ENCODE measurements around the gene RBM5. TPM values are rescaled to one million over a fixed set of nuclear protein-coding genes. Genes with fewer than 3 reads are reported as not detected.

Gene RBM5
- total RNA-seq, 1 experiment from 2014 or later: 128 TPM

GRCh38 chr3:50156549-50157493 lies 68.1 kb downstream of the RBM5 start:
- ChIA-PET CTCF (interaction anchor here (0.7 to 0.9 kb wide), 2 partner anchors 9 to 258 kb away, joined by 3 to 6 read pairs; no protein-coding TSS in a partner anchor), POLR2A (ENCODE audit: unreplicated experiment) (interaction anchor here (0.7 kb wide), 2 partner anchors 9 to 518 kb away, joined by 3 to 5 read pairs; no protein-coding TSS in a partner anchor)
- H3K27ac ChIP-seq (ENCODE audit: low read length): no peak overlapping the region
- TSS peak; percentile 94 for BruUV-seq (replicated peaks)
- intact Hi-C loops (cut with micrococcal nuclease): loop anchor here (5.0 kb wide), 1 partner anchor 70 kb away; no protein-coding TSS in a partner anchor
- H3K9ac ChIP-seq (ENCODE audit: low read length): peak overlapping the region; percentile 82
- no peaks in the 10 kb centered on the region for H3K9me3 ChIP-seq (ENCODE audit: low read length)
- peak overlapping the region; percentile 98 for H3K4me2 ChIP-seq (ENCODE audit: low read length)
- H3K36me3 ChIP-seq (ENCODE audit: low read depth, low read length): no peaks in the 10 kb centered on the region
- H3K4me1 ChIP-seq (ENCODE audit: insufficient read depth, low read length): peaks cover 52% of the 10 kb centered on the region
- H3K4me3 ChIP-seq (ENCODE audit: low read length): peak overlapping the region; percentile 81
- ATAC-seq (peak; percentile 7; the same call in 1 of the 2 replicates), DNase-seq (no peak)
- H4K20me1 ChIP-seq (ENCODE audit: low read length): 0 out of 2 replicates have a peak, but pooled peaks cover 10% of the 10 kb centered on the region
- no peaks in the 10 kb centered on the region for H3F3A ChIP-seq (ENCODE audit: low read length, unreplicated experiment)
- H2AFZ ChIP-seq (ENCODE audit: low read length): peak overlapping the region; percentile 24
- TF ChIP-seq EZH2 (IDR thresholded peaks at IDR 0.05; ENCODE audit: low read length, unreplicated experiment) (no peak), EZH2phosphoT487 (IDR thresholded peaks at IDR 0.05; ENCODE audit: borderline replicate concordance, low read length) (no peak), CTCF (conservative IDR thresholded peaks at IDR 0.05; ENCODE audit: low read depth, low read length) (no peak)
- peaks cover 34% of the 10 kb centered on the region for H3K79me2 ChIP-seq (ENCODE audit: low read length)
- no peaks in the 10 kb centered on the region for H3K27me3 ChIP-seq (ENCODE audit: low read length)
- H3K9me2 ChIP-seq (replicated peaks; ENCODE audit: low read length): no peaks in the 10 kb centered on the region

GRCh38 chr3:50157827-50158529 lies 69.3 kb downstream of the RBM5 start:
- Histone ChIP-seq H3K4me3 (ENCODE audit: low read length) (peak overlapping the region; percentile 81), H3K9me3 (ENCODE audit: low read length) (no peaks in the 10 kb centered on the region), H3K9me2 (replicated peaks; ENCODE audit: low read length) (no peaks in the 10 kb centered on the region), H4K20me1 (ENCODE audit: low read length) (0 out of 2 replicates have a peak, but pooled peaks cover 10% of the 10 kb centered on the region), H3K27ac (ENCODE audit: low read length) (no peak overlapping the region), H3K27me3 (ENCODE audit: low read length) (no peaks in the 10 kb centered on the region), H3K36me3 (ENCODE audit: low read depth, low read length) (no peaks in the 10 kb centered on the region), H3K79me2 (ENCODE audit: low read length) (peaks cover 34% of the 10 kb centered on the region), H3K4me2 (ENCODE audit: low read length) (peak overlapping the region; percentile 98), H3F3A (ENCODE audit: low read length, unreplicated experiment) (no peaks in the 10 kb centered on the region), H3K4me1 (ENCODE audit: insufficient read depth, low read length) (peaks cover 63% of the 10 kb centered on the region), H3K9ac (ENCODE audit: low read length) (0 out of 2 replicates have a peak overlapping the region, but pooled peaks have one; percentile 82), H2AFZ (ENCODE audit: low read length) (no peak overlapping the region)
- intact Hi-C loops (cut with micrococcal nuclease): loop anchor here (5.0 kb wide), 1 partner anchor 69 kb away; no protein-coding TSS in a partner anchor
- DNase-seq (no peak), ATAC-seq (no peak)
- TF ChIP-seq EZH2 (IDR thresholded peaks at IDR 0.05; ENCODE audit: low read length, unreplicated experiment) (no peak), CTCF (conservative IDR thresholded peaks at IDR 0.05; ENCODE audit: low read depth, low read length) (no peak), EZH2phosphoT487 (IDR thresholded peaks at IDR 0.05; ENCODE audit: borderline replicate concordance, low read length) (no peak)
- ChIA-PET POLR2A (ENCODE audit: unreplicated experiment) (interaction anchor here (0.6 kb wide), 1 partner anchor 618 kb away, joined by 3 read pairs; no protein-coding TSS in a partner anchor), CTCF (no interaction called here)
- no TSS peak for BruUV-seq (replicated peaks)

All from PC-3 (cell line).